Measurements from ENCODE around the gene POLR1H. TPM values are rescaled to one million over a fixed set of nuclear protein-coding genes. Genes with fewer than 3 reads are reported as not detected.

Gene POLR1H
- polyA plus RNA-seq, 3 donors = 36.2 to 62.4 (median 45.0) TPM

DNA sequence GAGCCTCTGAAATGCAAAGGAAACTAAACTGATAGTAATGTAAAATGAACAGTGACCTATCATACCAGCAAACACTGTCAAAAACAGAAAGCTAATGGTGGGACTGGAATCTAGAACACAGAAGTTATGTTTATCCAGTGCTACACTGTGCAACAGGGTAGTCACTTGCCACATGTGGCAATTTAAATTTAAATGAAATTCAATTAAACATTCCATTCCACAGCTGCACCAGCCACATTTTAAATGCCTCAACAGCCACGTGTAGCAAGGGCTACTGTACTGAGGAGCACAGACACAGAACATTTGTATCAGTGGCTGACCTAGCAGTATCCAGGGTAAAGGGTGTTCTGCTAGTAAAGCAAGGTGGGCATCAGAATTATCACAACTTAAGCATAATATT, 5.6 kb upstream of the POLR1H start:
- H3K36me3 ChIP-seq (replicated peaks in 1 of 2; ENCODE audit: control insufficient read depth in 1 of 2, insufficient read depth in 2 of 2, low read length in 2 of 2) = peaks cover 0 to 38% of the 10 kb centered on the region in 2 donors
- DNase-seq = no peak
- H3K4me2 ChIP-seq (replicated peaks; ENCODE audit: extremely low read depth, low read length, poor library complexity, severe bottlenecking) = no peak overlapping the region
- Mint-ChIP-seq H3K4me1 (peaks cover 10% of the 10 kb centered on the region), H3K27me3 (ENCODE audit: low read depth in 3 of 3) (no peaks in the 10 kb centered on the region), H3K4me3 (no peak overlapping the region), H3K27ac (no peak overlapping the region), H3K9me3 (no peaks in the 10 kb centered on the region), H3K36me3 (peaks cover 26 to 28% of the 10 kb centered on the region in 2 donors)
- H3K27me3 ChIP-seq (ENCODE audit: control insufficient read depth in 2 of 2, insufficient read depth in 2 of 2, low read length in 2 of 2) = no peaks in the 10 kb centered on the region
- no peak overlapping the region for H3K4me3 ChIP-seq (replicated peaks in 1 of 3; ENCODE audit: low read depth in 2 of 3, low read length in 3 of 3)
- WGBS (ENCODE audit: insufficient coverage) = no CpG with 5 or more reads among the region's 1 CpG
- TF ChIP-seq, protein P1, sequence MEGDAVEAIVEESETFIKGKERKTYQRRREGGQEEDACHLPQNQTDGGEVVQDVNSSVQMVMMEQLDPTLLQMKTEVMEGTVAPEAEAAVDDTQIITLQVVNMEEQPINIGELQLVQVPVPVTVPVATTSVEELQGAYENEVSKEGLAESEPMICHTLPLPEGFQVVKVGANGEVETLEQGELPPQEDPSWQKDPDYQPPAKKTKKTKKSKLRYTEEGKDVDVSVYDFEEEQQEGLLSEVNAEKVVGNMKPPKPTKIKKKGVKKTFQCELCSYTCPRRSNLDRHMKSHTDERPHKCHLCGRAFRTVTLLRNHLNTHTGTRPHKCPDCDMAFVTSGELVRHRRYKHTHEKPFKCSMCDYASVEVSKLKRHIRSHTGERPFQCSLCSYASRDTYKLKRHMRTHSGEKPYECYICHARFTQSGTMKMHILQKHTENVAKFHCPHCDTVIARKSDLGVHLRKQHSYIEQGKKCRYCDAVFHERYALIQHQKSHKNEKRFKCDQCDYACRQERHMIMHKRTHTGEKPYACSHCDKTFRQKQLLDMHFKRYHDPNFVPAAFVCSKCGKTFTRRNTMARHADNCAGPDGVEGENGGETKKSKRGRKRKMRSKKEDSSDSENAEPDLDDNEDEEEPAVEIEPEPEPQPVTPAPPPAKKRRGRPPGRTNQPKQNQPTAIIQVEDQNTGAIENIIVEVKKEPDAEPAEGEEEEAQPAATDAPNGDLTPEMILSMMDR (IDR thresholded peaks at IDR 0.05) = no peak
- H3K27ac ChIP-seq (ENCODE audit: low read depth in 1 of 2, low read length in 2 of 2) = no peak overlapping the region
- H3K4me1 ChIP-seq (ENCODE audit: control insufficient read depth in 1 of 2, insufficient read depth in 2 of 2, low read length in 2 of 2) = peaks cover 7 to 10% of the 10 kb centered on the region in 2 donors
- no peak overlapping the region for H3K9ac ChIP-seq (ENCODE audit: insufficient read depth, low read length, poor library complexity, severe bottlenecking)
- no peak overlapping the region for H2AFZ ChIP-seq (ENCODE audit: insufficient read depth, low read depth, low read length, poor library complexity, severe bottlenecking)
- H3K9me3 ChIP-seq (replicated peaks in 1 of 2; ENCODE audit: control insufficient read depth in 1 of 2, insufficient read depth in 1 of 2, low read length in 2 of 2) = no peaks in the 10 kb centered on the region
- H3K79me2 ChIP-seq (ENCODE audit: insufficient read depth, low read length) = peaks cover 10% of the 10 kb centered on the region
- H4K20me1 ChIP-seq (ENCODE audit: insufficient read depth, low read length) = no peaks in the 10 kb centered on the region
- intact Hi-C loops (cut with micrococcal nuclease) = no loop called here

DNA sequence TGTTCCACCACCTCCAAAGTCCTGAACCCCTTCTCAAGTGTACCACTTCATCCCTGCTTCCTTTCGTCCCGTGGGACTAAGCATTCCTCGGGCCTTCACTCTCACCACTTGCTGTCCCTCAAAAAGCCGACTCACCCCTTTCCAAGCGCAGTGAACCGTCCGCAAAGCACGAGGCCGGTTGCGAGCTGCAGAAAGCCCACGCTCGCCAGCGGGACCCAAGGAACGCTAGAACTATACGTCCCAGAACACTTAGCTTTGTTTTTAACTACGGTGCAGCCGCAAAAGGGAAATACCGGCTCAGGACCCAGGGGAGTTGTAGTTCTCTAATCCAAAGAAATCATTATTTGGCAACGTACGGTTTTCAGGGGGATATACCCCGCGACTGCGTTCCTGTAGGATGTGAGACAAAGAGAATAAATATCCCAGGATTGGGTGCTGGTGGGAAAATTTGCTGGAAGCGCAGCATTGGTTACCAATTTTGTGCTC, 416 bp upstream of the POLR1H start:
- Histone ChIP-seq H3K79me2 (ENCODE audit: insufficient read depth, low read length) (peaks cover 47% of the 10 kb centered on the region), H3K9me3 (replicated peaks in 1 of 2; ENCODE audit: control insufficient read depth in 1 of 2, insufficient read depth in 1 of 2, low read length in 2 of 2) (no peaks in the 10 kb centered on the region), H2AFZ (ENCODE audit: insufficient read depth, low read depth, low read length, poor library complexity, severe bottlenecking) (peak overlapping the region; percentile 84), H3K36me3 (replicated peaks in 1 of 2; ENCODE audit: control insufficient read depth in 1 of 2, insufficient read depth in 2 of 2, low read length in 2 of 2) (peaks cover 6 to 31% of the 10 kb centered on the region in 2 donors), H3K4me3 (replicated peaks in 1 of 3; ENCODE audit: low read depth in 2 of 3, low read length in 3 of 3) (peak overlapping the region; percentile 92 to 96 (median 95)), H4K20me1 (ENCODE audit: insufficient read depth, low read length) (no peaks in the 10 kb centered on the region), H3K4me1 (ENCODE audit: control insufficient read depth in 1 of 2, insufficient read depth in 2 of 2, low read length in 2 of 2) (peaks cover 24 to 26% of the 10 kb centered on the region in 2 donors), H3K4me2 (replicated peaks; ENCODE audit: extremely low read depth, low read length, poor library complexity, severe bottlenecking) (peak overlapping the region; percentile 95), H3K27ac (ENCODE audit: low read depth in 1 of 2, low read length in 2 of 2) (peak overlapping the region; percentile 93 to 95), H3K9ac (ENCODE audit: insufficient read depth, low read length, poor library complexity, severe bottlenecking) (peak overlapping the region; percentile 79), H3K27me3 (ENCODE audit: control insufficient read depth in 2 of 2, insufficient read depth in 2 of 2, low read length in 2 of 2) (no peaks in the 10 kb centered on the region)
- TF ChIP-seq, protein P1 (IDR thresholded peaks at IDR 0.05) = no peak
- intact Hi-C loops (cut with micrococcal nuclease) = loop anchor here in 1 of 2 donors (10.0 kb wide), 2 partner anchors 136 to 264 kb away; partner anchors contain the start of gene TRIM39
- peak; percentile 46 to 69 (median 49) for DNase-seq
- peak overlapping the region; percentile 94 to 99 (median 98) for H3K27ac Mint-ChIP-seq
- peaks cover 30 to 34% of the 10 kb centered on the region in 2 donors for H3K36me3 Mint-ChIP-seq
- H3K4me3 Mint-ChIP-seq = peak overlapping the region; percentile 93 to 97
- peaks cover 28% of the 10 kb centered on the region for H3K4me1 Mint-ChIP-seq
- H3K27me3 Mint-ChIP-seq (ENCODE audit: low read depth in 3 of 3) = no peaks in the 10 kb centered on the region
- under 1% methylated on average over 19 of the region's 24 CpGs for WGBS (ENCODE audit: insufficient coverage)
- H3K9me3 Mint-ChIP-seq = no peaks in the 10 kb centered on the region
